KG1 (cell line): ENCODE measurements around the gene ATP6V1A.
"Not testable (repeated sequence)": the region's sequence is repeated elsewhere in the genome, so short reads cannot be mapped to it uniquely, and the experiment has no call there.

Source experiments
- DNase-seq: peaks from one replicate; lab custom pipeline; 2025; lab: John Stamatoyannopoulos, UW

Gene ATP6V1A

DNA sequence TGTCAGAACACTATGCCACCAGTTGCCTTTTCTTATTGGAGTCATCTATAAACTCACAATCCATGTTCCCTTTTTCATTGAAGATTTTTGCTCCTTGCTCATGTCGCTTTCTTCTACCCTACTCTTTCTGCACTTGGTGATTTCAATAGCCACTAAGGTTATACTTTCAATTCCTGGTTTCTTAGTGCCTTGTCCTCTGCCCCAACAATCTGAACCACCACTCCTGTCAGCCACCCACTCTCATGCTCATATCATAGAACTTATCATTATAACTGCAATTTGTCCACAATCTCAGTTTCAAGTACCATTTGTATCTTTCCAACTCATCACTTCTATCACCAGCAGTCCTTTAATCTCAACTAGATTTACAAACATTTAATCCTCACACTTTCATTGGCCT, 81.8 kb downstream of the ATP6V1A start:
- DNase-seq, result no peak

DNA sequence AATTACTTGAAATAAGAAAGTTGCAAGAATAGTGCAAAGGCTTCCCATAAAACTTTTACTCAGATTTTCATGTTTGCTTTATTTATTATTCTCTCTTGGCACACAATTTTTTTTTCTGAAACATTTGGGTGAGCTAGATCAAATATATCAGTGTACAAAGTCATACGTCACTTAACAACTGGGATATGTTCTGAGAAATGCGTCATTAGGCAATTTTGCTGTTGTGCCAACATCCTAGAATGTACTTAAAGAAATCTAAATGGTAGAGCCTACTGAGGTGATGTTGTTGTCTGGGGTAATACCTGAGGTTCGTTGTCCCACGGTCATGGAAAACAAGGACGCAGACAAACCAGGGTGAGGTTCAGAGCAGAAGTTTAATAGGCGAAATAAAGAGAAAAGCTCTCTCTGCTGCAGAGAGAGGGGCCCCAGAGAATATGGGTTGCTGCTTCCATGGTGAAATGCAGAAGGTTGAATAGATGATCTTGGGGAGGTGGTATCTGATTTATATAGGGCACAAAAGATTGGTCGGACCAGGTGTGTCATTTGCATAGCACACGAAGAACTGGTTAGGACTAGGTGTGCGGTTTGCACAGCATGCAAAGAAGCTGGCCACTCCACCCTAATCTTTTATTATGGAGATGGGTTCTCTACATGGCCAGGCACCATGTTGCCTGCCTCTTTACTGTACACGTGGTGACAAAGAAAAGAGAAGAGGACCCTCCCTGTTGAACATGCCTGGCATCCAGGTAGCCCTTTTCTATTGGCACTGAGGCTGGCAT, 82.9 kb downstream of the ATP6V1A start:
- DNase-seq, result no peak

GRCh38 chr3:113831103-113831355, 84.2 kb downstream of the ATP6V1A start:
- no peak for DNase-seq

DNA sequence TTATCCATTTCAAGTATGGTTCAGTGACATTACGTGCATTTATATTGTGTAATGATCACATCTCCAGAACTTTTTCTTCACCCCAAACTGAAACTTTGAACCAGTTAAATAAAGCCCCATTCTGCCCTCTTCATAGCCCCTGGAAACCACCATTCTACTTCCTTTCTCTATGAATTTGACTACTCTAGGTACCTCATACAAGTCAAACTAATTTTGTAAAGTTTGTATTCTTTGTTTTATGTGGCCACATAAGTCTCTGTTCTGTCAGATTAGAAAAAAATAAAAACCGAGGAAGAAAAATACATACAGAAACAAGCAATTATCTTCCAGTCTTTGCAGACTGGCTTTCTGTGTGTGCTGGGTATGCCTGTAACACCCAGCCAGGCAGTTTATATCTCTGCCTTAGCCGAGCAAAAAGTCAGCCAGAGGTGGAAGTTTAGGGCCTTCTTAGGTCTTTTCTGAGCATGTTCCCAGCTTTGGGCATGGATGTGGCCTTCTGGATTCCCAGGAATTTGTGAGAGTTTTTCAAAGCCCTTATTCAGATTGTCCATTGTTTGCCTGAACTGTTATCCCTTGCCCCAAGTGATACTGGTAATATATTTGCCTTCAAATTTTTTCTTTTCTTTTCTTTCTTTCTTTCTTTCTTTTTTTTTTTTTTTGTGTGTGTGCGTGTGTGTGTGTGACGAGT, 85.8 kb downstream of the ATP6V1A start:
- DNase-seq, result no peak

DNA sequence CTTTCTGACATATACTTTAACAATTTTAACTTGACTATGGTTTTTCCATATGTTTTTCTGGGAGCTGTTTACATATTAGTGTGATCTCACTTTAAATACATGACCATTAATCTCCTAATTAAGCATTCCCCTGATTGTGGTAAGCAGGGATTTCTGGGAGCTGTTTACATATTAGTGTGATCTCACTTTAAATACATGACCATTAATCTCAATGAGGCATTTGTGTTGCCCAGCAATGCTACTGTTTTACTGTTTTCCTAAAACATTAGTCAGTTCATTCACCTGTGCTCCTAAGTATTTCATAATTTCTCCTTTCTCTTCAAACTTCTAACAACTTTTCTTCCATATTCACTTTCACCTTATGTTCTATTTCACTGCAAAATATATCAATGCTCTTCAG, 88.1 kb downstream of the ATP6V1A start:
- DNase-seq, result no peak

- DNase-seq, result peak; percentile 54
These were observed 91.9 kb downstream of the ATP6V1A start, which contains the start of gene GRAMD1C for GRCh38 chr3:113838631-113839209. Gene GRAMD1C (plus strand): TSS chr3:113838788. CDS start chr3:113838910, 122 bp downstream.

DNA sequence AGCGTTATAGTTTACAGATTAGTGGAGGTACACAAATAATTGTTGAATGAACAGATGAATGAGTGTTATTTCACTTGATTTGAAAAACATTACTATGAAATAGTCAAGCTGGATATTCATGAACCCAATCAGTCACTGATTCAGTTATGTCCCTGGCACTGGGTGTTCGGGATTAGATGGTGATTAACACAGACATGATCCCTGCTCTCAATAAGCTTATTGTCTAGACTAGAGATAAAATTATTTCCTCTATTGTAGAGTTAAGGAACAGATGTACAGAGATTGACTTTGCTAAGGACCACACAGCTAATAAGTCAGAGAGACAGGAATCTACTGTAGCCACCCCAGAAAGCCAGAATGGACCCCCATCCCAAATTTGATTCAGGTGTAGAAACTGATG, 92.7 kb downstream of the ATP6V1A start:
- DNase-seq, result no peak

GRCh38 chr3:113844622-113845222, 97.9 kb downstream of the ATP6V1A start:
- peak; percentile 13 for DNase-seq

DNA sequence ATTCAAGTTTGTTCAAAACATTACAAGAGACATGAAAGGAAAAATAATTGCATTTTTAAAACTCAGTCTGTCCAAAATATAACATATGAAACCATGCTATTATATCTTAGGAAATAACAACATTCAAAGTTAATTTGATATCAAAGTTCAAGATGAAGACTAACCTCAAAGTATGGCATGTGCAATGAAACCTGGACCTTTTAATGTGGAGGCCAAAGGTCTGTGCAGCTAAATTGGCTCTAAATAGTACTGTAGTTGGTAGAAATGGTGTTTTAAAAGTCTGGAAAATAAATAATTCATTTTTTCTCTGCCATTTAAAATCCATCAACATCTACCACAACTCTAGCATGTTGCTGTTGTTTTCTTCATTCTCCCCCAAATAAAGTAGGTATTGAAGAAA, 100.4 kb downstream of the ATP6V1A start:
- DNase-seq, result no peak

DNA sequence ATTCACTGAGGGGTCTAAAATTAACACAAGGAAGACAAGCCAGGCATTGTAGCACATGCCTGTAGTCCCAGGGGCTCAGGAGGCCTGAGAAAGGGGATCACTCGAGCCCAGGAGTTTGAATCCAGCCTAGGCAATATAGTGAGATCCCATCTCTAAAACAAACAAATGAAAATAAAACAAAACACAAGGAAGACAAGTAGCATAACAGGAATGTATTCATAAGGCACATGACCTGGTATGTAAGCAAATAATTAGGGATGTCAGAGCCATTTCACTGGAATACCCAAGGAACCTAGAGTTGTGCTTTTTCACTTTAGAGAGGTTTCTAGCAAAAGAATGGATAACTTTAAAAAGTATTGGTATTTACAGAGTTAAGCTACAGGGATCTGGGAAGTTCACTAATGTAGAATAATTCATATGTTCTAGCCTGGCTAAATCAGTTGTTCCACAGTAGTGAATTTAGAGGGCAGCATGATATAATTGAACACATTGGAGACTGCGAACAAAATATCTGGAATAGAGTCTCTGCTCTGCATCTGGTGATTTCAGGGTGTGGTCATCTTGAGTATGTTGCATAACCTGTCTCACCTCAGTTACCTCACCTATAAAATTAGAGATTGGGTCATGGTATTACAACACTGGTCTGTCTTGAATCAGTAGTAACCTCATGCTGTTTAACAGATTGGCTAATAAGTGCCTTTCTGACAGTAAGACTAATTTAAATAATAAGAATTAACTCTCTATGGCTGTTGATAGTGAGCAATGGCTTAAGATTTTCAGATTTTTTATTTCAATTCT, 101.0 kb downstream of the ATP6V1A start:
- no peak for DNase-seq

DNA sequence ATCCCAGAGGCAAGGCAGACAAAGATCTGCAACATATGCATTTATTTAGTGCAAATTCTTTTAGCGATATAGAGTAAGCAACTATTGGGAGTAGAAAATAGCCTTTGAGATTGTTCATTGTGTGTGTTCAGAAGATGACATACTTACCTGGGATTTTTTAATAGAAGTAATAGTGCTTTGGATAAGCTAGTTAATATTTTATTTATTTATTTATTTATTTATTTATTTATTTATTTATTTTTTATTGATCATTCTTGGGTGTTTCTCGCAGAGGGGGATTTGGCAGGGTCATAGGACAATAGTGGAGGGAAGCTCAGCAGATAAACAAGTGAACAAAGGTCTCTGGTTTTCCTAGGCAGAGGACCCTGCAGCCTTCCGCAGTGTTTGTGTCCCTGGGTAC, 102.2 kb downstream of the ATP6V1A start:
- not testable (repeated sequence) for DNase-seq

- DNase-seq, result not testable (repeated sequence)
These were observed 103.0 kb downstream of the ATP6V1A start for GRCh38 chr3:113849841-113850240.

- DNase-seq, result not testable (repeated sequence)
These were observed 103.6 kb downstream of the ATP6V1A start for GRCh38 chr3:113850391-113850790.

GRCh38 chr3:113852506-113852905, 105.7 kb downstream of the ATP6V1A start:
- no peak for DNase-seq
